ENCODE results near the gene LOC101059915.

Gene LOC101059915

DNA sequence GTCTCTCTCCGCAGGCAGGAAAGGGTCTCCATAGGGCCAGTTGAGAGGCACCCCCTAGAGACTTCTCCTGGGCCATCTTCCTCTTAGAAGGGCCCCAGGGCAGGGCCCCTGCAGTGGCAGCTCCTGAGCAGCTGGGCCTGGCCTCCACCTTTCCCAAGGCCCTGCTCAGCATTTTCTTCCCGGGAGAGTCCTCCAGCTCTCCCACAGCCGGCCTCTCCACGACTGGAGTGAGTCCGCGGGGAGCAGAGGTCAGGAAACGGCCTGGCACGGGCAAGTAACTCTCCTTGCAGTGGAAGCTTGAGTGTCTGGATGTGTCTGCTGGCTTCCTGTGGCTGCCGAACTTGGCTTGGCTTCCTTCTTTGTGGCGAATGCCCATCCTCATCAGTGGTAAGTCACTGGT, 1.6 kb upstream of the LOC101059915 start:
- Histone ChIP-seq H3K27ac (ENCODE audit: low read depth in 1 of 2, low read length in 1 of 2) (no peak overlapping the region), H3K4me3 (no peak overlapping the region), H3K9ac (ENCODE audit: insufficient read depth in 1 of 2, low read length in 2 of 2) (no peak overlapping the region), H3K36me3 (ENCODE audit: control insufficient read depth in 4 of 4, insufficient read depth in 4 of 4, low read length in 4 of 4) (no peaks in the 10 kb centered on the region), H3K4me1 (ENCODE audit: control insufficient read depth in 5 of 5, insufficient read depth in 5 of 5, low read length in 5 of 5) (no peaks in the 10 kb centered on the region), H3K27me3 (ENCODE audit: control insufficient read depth in 3 of 3, insufficient read depth in 3 of 3, low read length in 2 of 3) (no peaks in the 10 kb centered on the region), H3K9me3 (ENCODE audit: control insufficient read depth in 4 of 4, insufficient read depth in 3 of 4, low read length in 3 of 4) (peaks cover 0 to 2% (median 0%) of the 10 kb centered on the region in 4 donors)
- 67% methylated on average over 8 to 10 of the region's 10 CpGs for WGBS, 2 donors
- DNase-seq = no peak
- no peak for ATAC-seq (ENCODE audit: insufficient read depth, low FRiP score)
- TF ChIP-seq CTCF (IDR thresholded peaks at IDR 0.05; ENCODE audit: control extremely low read depth, extremely low read depth) = no peak

- no peak for ATAC-seq (ENCODE audit: insufficient read depth, low FRiP score)
- Histone ChIP-seq H3K4me3 (no peak overlapping the region), H3K9ac (ENCODE audit: insufficient read depth in 1 of 2, low read length in 2 of 2) (no peak overlapping the region), H3K4me1 (ENCODE audit: control insufficient read depth in 5 of 5, insufficient read depth in 5 of 5, low read length in 5 of 5) (no peaks in the 10 kb centered on the region), H3K36me3 (ENCODE audit: control insufficient read depth in 4 of 4, insufficient read depth in 4 of 4, low read length in 4 of 4) (no peaks in the 10 kb centered on the region), H3K27ac (ENCODE audit: low read depth in 1 of 2, low read length in 1 of 2) (no peak overlapping the region), H3K27me3 (ENCODE audit: control insufficient read depth in 3 of 3, insufficient read depth in 3 of 3, low read length in 2 of 3) (no peaks in the 10 kb centered on the region), H3K9me3 (ENCODE audit: control insufficient read depth in 4 of 4, insufficient read depth in 3 of 4, low read length in 3 of 4) (no peaks in the 10 kb centered on the region)
- no peak for DNase-seq
- TF ChIP-seq CTCF (IDR thresholded peaks at IDR 0.05; ENCODE audit: control extremely low read depth, extremely low read depth) = no peak
- 93 to 96% methylated on average over 24 to 48 of the region's 48 CpGs for WGBS, 2 donors
Measured at GRCh38 chrX:71666240-71667223, 814 bp upstream of the LOC101059915 start.

- Histone ChIP-seq H3K27me3 (ENCODE audit: control insufficient read depth in 3 of 3, insufficient read depth in 3 of 3, low read length in 2 of 3) (no peaks in the 10 kb centered on the region), H3K9me3 (ENCODE audit: control insufficient read depth in 4 of 4, insufficient read depth in 3 of 4, low read length in 3 of 4) (peaks cover 0 to 1% (median 0%) of the 10 kb centered on the region in 4 donors), H3K4me3 (no peak overlapping the region), H3K4me1 (ENCODE audit: control insufficient read depth in 5 of 5, insufficient read depth in 5 of 5, low read length in 5 of 5) (no peaks in the 10 kb centered on the region), H3K9ac (ENCODE audit: insufficient read depth in 1 of 2, low read length in 2 of 2) (no peak overlapping the region), H3K36me3 (ENCODE audit: control insufficient read depth in 4 of 4, insufficient read depth in 4 of 4, low read length in 4 of 4) (no peaks in the 10 kb centered on the region), H3K27ac (ENCODE audit: low read depth in 1 of 2, low read length in 1 of 2) (no peak overlapping the region)
- DNase-seq (no peak), ATAC-seq (ENCODE audit: insufficient read depth, low FRiP score) (no peak)
- WGBS, 2 donors = 94 to 96% methylated on average over 13 to 16 of the region's 16 CpGs
- no peak for TF ChIP-seq CTCF (IDR thresholded peaks at IDR 0.05; ENCODE audit: control extremely low read depth, extremely low read depth)
Measured at GRCh38 chrX:71668248-71668595, 876 bp downstream of the LOC101059915 start.

Data from lung (tissue), 11 donors.